ENCODE data around the gene ZCCHC7.

GRCh38 chr9:37372839-37373238, 252.5 kb downstream of the ZCCHC7 start:
- TF ChIP-seq EZH2phosphoT487 (IDR thresholded peaks at IDR 0.05; ENCODE audit: insufficient read depth, low read depth), result no peak
- no peak for TF ChIP-seq EZH2 (IDR thresholded peaks at IDR 0.05; ENCODE audit: insufficient read depth, poor library complexity, severe bottlenecking)

Measured in GM23248 (cell line).